ENCODE results near the gene ZYG11B. TPM values are rescaled to one million over a fixed set of nuclear protein-coding genes. Genes with fewer than 3 reads are reported as not detected.

The ZYG11B gene
- total RNA-seq, 1 experiment from 2014 or later: 20.6 TPM

GRCh38 chr1:52697795-52698674 is 28.2 kb upstream of the ZYG11B start, which contains the start of gene COA7:
COA7 (minus strand) TSS chr1:52698347; CDS start chr1:52698326, 21 bp downstream.
- peak within 1 kb of the TSS; percentile 9 for H4K5ac ChIP-seq (ENCODE audit: insufficient read length, low read depth, low read length)
- H4K20me1 ChIP-seq (ENCODE audit: control insufficient read depth, insufficient read depth, insufficient read length): no peaks in the 10 kb centered on the region
- H2AK5ac ChIP-seq (ENCODE audit: insufficient read length, low read length): no peak within 1 kb of the TSS
- peaks cover 3% of the 10 kb centered on the region; the same call in 1 of the 2 replicates for H3K27me3 Mint-ChIP-seq (ENCODE audit: low read depth)
- H2BK20ac ChIP-seq (ENCODE audit: low read depth, low read length, poor library complexity, severe bottlenecking): no peak within 1 kb of the TSS
- DNase-seq: peak; percentile 85
- H3K27ac Mint-ChIP-seq: peak within 1 kb of the TSS; percentile 50 to 98 (median 91); a peak in 6 of 7 replicates
- no peak within 1 kb of the TSS for H3T11ph ChIP-seq (ENCODE audit: low read length)
- H3K18ac ChIP-seq (ENCODE audit: insufficient read length, low read depth, low read length): peak within 1 kb of the TSS; percentile 98
- peaks cover 10% of the 10 kb centered on the region for H3K23me2 ChIP-seq (ENCODE audit: insufficient read length, low read depth, low read length, poor library complexity, severe bottlenecking)
- no peak within 1 kb of the TSS for H3K56ac ChIP-seq (ENCODE audit: insufficient read length, low read depth, low read length)
- H4K91ac ChIP-seq (ENCODE audit: insufficient read length, low read depth, low read length): no peak within 1 kb of the TSS
- H3K23ac ChIP-seq (ENCODE audit: insufficient read length, low read depth, low read length): no peak within 1 kb of the TSS
- H3K79me2 ChIP-seq (ENCODE audit: insufficient read depth, low read length): peaks cover 15% of the 10 kb centered on the region; the same call in 1 of the 2 replicates
- H2BK12ac ChIP-seq (ENCODE audit: insufficient read length, low read depth, low read length): no peak within 1 kb of the TSS
- WGBS (ENCODE audit: extremely low coverage, insufficient read length, low lambda C conversion rate): no CpG with 5 or more reads among the region's 68 CpGs
- H3K14ac ChIP-seq (ENCODE audit: insufficient read depth, low read length): peak within 1 kb of the TSS; percentile 86
- peak within 1 kb of the TSS; percentile 84 for H3K9ac ChIP-seq (ENCODE audit: extremely low read depth, insufficient read length, low read length)
- peaks cover 6 to 28% (median 27%) of the 10 kb centered on the region in 3 experiments; a peak in 6 of 7 replicates for H3K36me3 Mint-ChIP-seq (ENCODE audit: insufficient read depth in 1 of 3, low read depth in 3 of 3)
- peaks cover 14 to 17% of the 10 kb centered on the region in 2 experiments for H3K4me1 Mint-ChIP-seq
- no peak within 1 kb of the TSS for H3K27ac ChIP-seq (ENCODE audit: insufficient read length, low read depth, low read length)
- no peak within 1 kb of the TSS for H2BK15ac ChIP-seq (ENCODE audit: low read depth, low read length)
- no peaks in the 10 kb centered on the region for H3K27me3 ChIP-seq (ENCODE audit: insufficient read depth, low read length)
- H2BK120ac ChIP-seq (ENCODE audit: low read depth, low read length, poor library complexity, severe bottlenecking): no peak within 1 kb of the TSS
- no peak within 1 kb of the TSS for H2AFZ ChIP-seq (ENCODE audit: low read length)
- peak within 1 kb of the TSS; percentile 93 for H3K4me3 Mint-ChIP-seq
- no peak within 1 kb of the TSS; the same call in 1 of the 2 replicates for H3K4ac ChIP-seq (ENCODE audit: low read depth, low read length)
- no peak within 1 kb of the TSS for H4K8ac ChIP-seq (replicated peaks; ENCODE audit: insufficient read length, low read depth, low read length)
- no peak for TF ChIP-seq CTCF (conservative IDR thresholded peaks at IDR 0.05)
- no peak within 1 kb of the TSS for H2BK5ac ChIP-seq (ENCODE audit: insufficient read length, low read length)
- no peaks in the 10 kb centered on the region for H3K9me3 ChIP-seq (ENCODE audit: control insufficient read depth, low read depth, low read length)
- H3K79me1 ChIP-seq (ENCODE audit: insufficient read depth, low read depth, low read length, poor library complexity, severe bottlenecking): no peaks in the 10 kb centered on the region
- no peaks in the 10 kb centered on the region; a peak in 1 of 5 replicates for H3K9me3 Mint-ChIP-seq
- H3K4me2 ChIP-seq (ENCODE audit: insufficient read depth, insufficient read length, low read length): peak within 1 kb of the TSS; percentile 58
- H3K4me1 ChIP-seq (ENCODE audit: insufficient read depth, low read length): no peaks in the 10 kb centered on the region

Data from H9 (cell line).